IPS DF 6.9 (cell line): Measurements from ENCODE around the gene FARS2.

Experiments used
- DNase-seq: peaks from one replicate; pipeline ENCODE4 v3.0.0-alpha.2; 2013; ENCODE audit warnings: low read depth, low spot score
- H3K27ac ChIP-seq: one replicate; pipeline ENCODE4 v1.5.1; 2013; ENCODE audit warnings: low read length, control low read depth
- H3K27me3 ChIP-seq: 2 replicates; pipeline ENCODE4 v1.6.1; 2013; ENCODE audit warnings: mild to moderate bottlenecking, low read length; ENCODE audit not compliant: control insufficient read depth, insufficient read depth
- H3K36me3 ChIP-seq: 2 replicates; pipeline ENCODE4 v1.6.1; 2013; ENCODE audit warnings: low read length; ENCODE audit not compliant: control insufficient read depth, insufficient read depth
- H3K4me1 ChIP-seq: 2 replicates; pipeline ENCODE4 v1.6.1; 2013; ENCODE audit warnings: low read length; ENCODE audit not compliant: control insufficient read depth, insufficient read depth
- H3K4me3 ChIP-seq: 2 replicates; pipeline ENCODE4 v1.5.1; 2013; ENCODE audit warnings: mild to moderate bottlenecking, low read length
- H3K9me3 ChIP-seq: 2 replicates; pipeline ENCODE4 v1.6.1; 2013; ENCODE audit warnings: low read length, inconsistent platforms; ENCODE audit not compliant: control insufficient read depth, insufficient read depth
- WGBS: extraction: QIAGEN DNeasy Blood & Tissue Kit; methylation state at CpG from one replicate; pipeline ENCODE4 v1.1.7; 2013; ENCODE audit warnings: mixed read lengths, missing lambda C conversion rate; ENCODE audit not compliant: insufficient read length, insufficient coverage; 5-methylcytosine and 5-hydroxymethylcytosine counted together

Gene FARS2

GRCh38 chr6:5357486-5357885 is 96.2 kb downstream of the FARS2 start:
- no peak for DNase-seq
- H3K27me3 ChIP-seq: no peaks in the 10 kb centered on the region
- H3K4me1 ChIP-seq: no peaks in the 10 kb centered on the region
- H3K9me3 ChIP-seq: no peaks in the 10 kb centered on the region
- H3K4me3 ChIP-seq: no peak overlapping the region
- no peaks in the 10 kb centered on the region for H3K36me3 ChIP-seq
- no CpG with 5 or more reads among the region's 1 CpG for WGBS
- no peak overlapping the region for H3K27ac ChIP-seq

GRCh38 chr6:5359417-5359816 is 98.1 kb downstream of the FARS2 start:
- Histone ChIP-seq H3K27ac (no peak overlapping the region), H3K4me1 (no peaks in the 10 kb centered on the region), H3K4me3 (no peak overlapping the region), H3K9me3 (no peaks in the 10 kb centered on the region), H3K27me3 (no peaks in the 10 kb centered on the region), H3K36me3 (no peaks in the 10 kb centered on the region)
- WGBS: no CpG with 5 or more reads among the region's 2 CpGs
- no peak for DNase-seq

- DNase-seq: no peak
Observed at GRCh38 chr6:5361396-5361795, 100.1 kb downstream of the FARS2 start.

GRCh38 chr6:5365436-5366195 is 104.3 kb downstream of the FARS2 start:
- H3K36me3 ChIP-seq: no peaks in the 10 kb centered on the region
- no CpG with 5 or more reads among the region's 4 CpGs for WGBS
- no peak overlapping the region for H3K27ac ChIP-seq
- H3K4me3 ChIP-seq: no peak overlapping the region
- no peak for DNase-seq
- H3K9me3 ChIP-seq: no peaks in the 10 kb centered on the region
- H3K4me1 ChIP-seq: no peaks in the 10 kb centered on the region
- no peaks in the 10 kb centered on the region for H3K27me3 ChIP-seq

More at GRCh38 chr6:5361396-5361795, 100.1 kb downstream of the FARS2 start:
- H3K27ac ChIP-seq: no peak overlapping the region
- H3K4me3 ChIP-seq: no peak overlapping the region
- WGBS: no CpG with 5 or more reads among the region's 2 CpGs
- no peaks in the 10 kb centered on the region for H3K36me3 ChIP-seq
- H3K27me3 ChIP-seq: no peaks in the 10 kb centered on the region
- H3K4me1 ChIP-seq: no peaks in the 10 kb centered on the region
- no peaks in the 10 kb centered on the region for H3K9me3 ChIP-seq

- Histone ChIP-seq H3K27ac (no peak overlapping the region), H3K27me3 (no peaks in the 10 kb centered on the region), H3K4me3 (no peak overlapping the region), H3K36me3 (no peaks in the 10 kb centered on the region), H3K4me1 (no peaks in the 10 kb centered on the region), H3K9me3 (no peaks in the 10 kb centered on the region)
- DNase-seq: no peak
- 100% methylated on average over 1 of the region's 3 CpGs for WGBS
Observed at GRCh38 chr6:5366941-5367340, 105.6 kb downstream of the FARS2 start.

GRCh38 chr6:5367510-5367909 is 106.2 kb downstream of the FARS2 start:
- Histone ChIP-seq H3K27ac (no peak overlapping the region), H3K27me3 (no peaks in the 10 kb centered on the region), H3K9me3 (no peaks in the 10 kb centered on the region), H3K36me3 (no peaks in the 10 kb centered on the region), H3K4me3 (no peak overlapping the region), H3K4me1 (no peaks in the 10 kb centered on the region)
- no peak for DNase-seq
- no CpG with 5 or more reads among the region's 2 CpGs for WGBS

GRCh38 chr6:5373430-5373829 is 112.1 kb downstream of the FARS2 start:
- Histone ChIP-seq H3K27ac (no peak overlapping the region), H3K4me3 (no peak overlapping the region), H3K9me3 (no peaks in the 10 kb centered on the region), H3K4me1 (no peaks in the 10 kb centered on the region), H3K27me3 (no peaks in the 10 kb centered on the region), H3K36me3 (no peaks in the 10 kb centered on the region)
- WGBS: no CpG with 5 or more reads among the region's 2 CpGs
- no peak for DNase-seq

- H3K4me1 ChIP-seq: no peaks in the 10 kb centered on the region
- no CpG with 5 or more reads among the region's 6 CpGs for WGBS
- H3K4me3 ChIP-seq: no peak overlapping the region
- no peak overlapping the region for H3K27ac ChIP-seq
- DNase-seq: no peak
- H3K36me3 ChIP-seq: no peaks in the 10 kb centered on the region
- no peaks in the 10 kb centered on the region for H3K27me3 ChIP-seq
- no peaks in the 10 kb centered on the region for H3K9me3 ChIP-seq
Observed at GRCh38 chr6:5378331-5378730, 117.0 kb downstream of the FARS2 start.

- H3K4me1 ChIP-seq: no peaks in the 10 kb centered on the region
- WGBS: no CpG with 5 or more reads among the region's 3 CpGs
- DNase-seq: peak; percentile 27
- H3K9me3 ChIP-seq: no peaks in the 10 kb centered on the region
- H3K27me3 ChIP-seq: no peaks in the 10 kb centered on the region
- no peak overlapping the region for H3K4me3 ChIP-seq
- no peaks in the 10 kb centered on the region for H3K36me3 ChIP-seq
- no peak overlapping the region for H3K27ac ChIP-seq
Observed at GRCh38 chr6:5379647-5380242, 118.4 kb downstream of the FARS2 start.

- Histone ChIP-seq H3K36me3 (no peaks in the 10 kb centered on the region), H3K4me3 (no peak overlapping the region), H3K27ac (no peak overlapping the region), H3K4me1 (no peaks in the 10 kb centered on the region), H3K27me3 (no peaks in the 10 kb centered on the region), H3K9me3 (no peaks in the 10 kb centered on the region)
- DNase-seq: no peak
- WGBS: no CpG with 5 or more reads among the region's 1 CpG
Observed at GRCh38 chr6:5383856-5384255, 122.5 kb downstream of the FARS2 start.

- DNase-seq: no peak
- H3K4me3 ChIP-seq: no peak overlapping the region
- no peaks in the 10 kb centered on the region for H3K9me3 ChIP-seq
- no peaks in the 10 kb centered on the region for H3K27me3 ChIP-seq
- H3K27ac ChIP-seq: no peak overlapping the region
- H3K4me1 ChIP-seq: no peaks in the 10 kb centered on the region
- H3K36me3 ChIP-seq: no peaks in the 10 kb centered on the region
- WGBS: no CpG with 5 or more reads among the region's 7 CpGs
Observed at GRCh38 chr6:5384276-5384675, 123.0 kb downstream of the FARS2 start.
